Activated naive CD8-positive, alpha-beta T cell treated with anti-CD3 and anti-CD28 coated beads for 36 hours (primary cell): ENCODE results near the gene GFI1B. TPM values are rescaled to one million over a fixed set of nuclear protein-coding genes. Genes with fewer than 3 reads are reported as not detected.
A peak's percentile ranks its signal among the peaks of the same experiment; 100 is the strongest.
"Not testable (repeated sequence)": the region's sequence is repeated elsewhere in the genome, so short reads cannot be mapped to it uniquely, and the experiment has no call there.

Experiments used
- DNase-seq: peaks from one replicate; pipeline ENCODE4 v3.0.0; 2021
- H3K27ac Mint-ChIP-seq: one replicate; pipeline ENCODE4 v1.8.0; 2022; ENCODE audit warnings: mild to moderate bottlenecking, moderate library complexity, mixed read lengths
- H3K27me3 Mint-ChIP-seq: one replicate; pipeline ENCODE4 v1.8.0; 2022; ENCODE audit warnings: mild to moderate bottlenecking, mixed read lengths
- H3K36me3 Mint-ChIP-seq: one replicate; pipeline ENCODE4 v1.8.0; 2021; ENCODE audit warnings: mild to moderate bottlenecking, mixed read lengths
- H3K4me1 Mint-ChIP-seq: one replicate; pipeline ENCODE4 v1.8.0; 2021; ENCODE audit warnings: mixed read lengths
- H3K4me3 Mint-ChIP-seq: one replicate; pipeline ENCODE4 v1.8.0; 2022; ENCODE audit warnings: mild to moderate bottlenecking, moderate library complexity, mixed read lengths
- H3K9me3 Mint-ChIP-seq: one replicate; pipeline ENCODE4 v1.8.0; 2022; ENCODE audit warnings: mixed read lengths
- total RNA-seq, 2 experiments: library from RNA; stranded (reverse); gene quantifications; one replicate each; pipeline ENCODE4 v1.2.3, GENCODE V29; 2021

The GFI1B gene
- total RNA-seq, 2 experiments from 2014 or later, result not detected

DNA sequence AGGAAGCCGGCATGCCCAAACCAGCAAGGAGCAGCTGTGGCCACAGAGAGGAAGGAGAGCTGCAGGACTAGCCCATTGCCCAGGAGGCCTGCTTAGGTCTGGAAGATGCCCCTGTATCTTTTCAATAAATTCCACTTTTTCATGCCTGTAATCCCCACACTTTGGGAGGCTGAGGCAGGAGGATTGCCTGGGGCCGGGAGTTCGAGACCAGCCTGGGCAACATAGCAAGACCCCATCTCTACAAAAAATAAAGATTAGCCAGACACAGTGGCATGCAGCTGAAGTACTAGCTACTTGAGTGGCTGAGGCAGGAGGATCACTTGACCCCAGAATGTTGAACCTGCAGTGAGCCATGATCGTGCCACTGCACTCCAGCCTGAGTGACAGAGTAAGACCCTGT, 28.8 kb upstream of the GFI1B start:
- Mint-ChIP-seq H3K36me3 (no peaks in the 10 kb centered on the region), H3K4me3 (no peak overlapping the region), H3K9me3 (no peaks in the 10 kb centered on the region), H3K27me3 (no peaks in the 10 kb centered on the region), H3K4me1 (peaks cover 5% of the 10 kb centered on the region), H3K27ac (no peak overlapping the region)
- DNase-seq, result no peak

DNA sequence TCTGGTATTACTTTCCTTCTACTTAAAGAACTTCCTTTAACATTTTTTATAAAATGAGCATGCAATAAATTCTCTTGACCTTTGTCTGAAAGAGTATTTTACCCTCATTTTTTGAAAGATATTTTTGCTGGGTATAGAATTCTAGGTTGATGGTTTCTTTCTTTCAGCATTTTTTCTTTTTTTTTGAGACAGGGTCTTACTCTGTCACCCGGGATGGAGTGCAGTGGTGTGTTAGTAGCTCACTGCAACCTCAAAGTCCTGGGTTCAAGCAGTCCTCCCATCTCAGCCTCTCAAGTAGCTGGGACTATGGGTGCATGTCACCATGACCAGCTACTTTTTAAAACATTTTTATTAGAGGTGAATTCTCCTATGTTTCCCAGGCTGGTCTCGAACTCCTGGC, 23.4 kb upstream of the GFI1B start:
- H3K27me3 Mint-ChIP-seq, result no peaks in the 10 kb centered on the region
- peaks cover 2% of the 10 kb centered on the region for H3K36me3 Mint-ChIP-seq
- H3K27ac Mint-ChIP-seq, result no peak overlapping the region
- no peak overlapping the region for H3K4me3 Mint-ChIP-seq
- H3K9me3 Mint-ChIP-seq, result peaks cover 1% of the 10 kb centered on the region
- no peak for DNase-seq
- no peaks in the 10 kb centered on the region for H3K4me1 Mint-ChIP-seq

- peaks cover 1% of the 10 kb centered on the region for H3K9me3 Mint-ChIP-seq
- H3K27me3 Mint-ChIP-seq, result no peaks in the 10 kb centered on the region
- H3K4me3 Mint-ChIP-seq, result no peak overlapping the region
- H3K36me3 Mint-ChIP-seq, result peaks cover 2% of the 10 kb centered on the region
- no peak overlapping the region for H3K27ac Mint-ChIP-seq
- no peak for DNase-seq
- H3K4me1 Mint-ChIP-seq, result no peaks in the 10 kb centered on the region
These were observed 22.7 kb upstream of the GFI1B start for GRCh38 chr9:132955768-132956167.

GRCh38 chr9:132957805-132958204, 20.7 kb upstream of the GFI1B start:
- Mint-ChIP-seq H3K9me3 (peaks cover 1% of the 10 kb centered on the region), H3K4me3 (no peak overlapping the region), H3K4me1 (no peaks in the 10 kb centered on the region), H3K27me3 (no peaks in the 10 kb centered on the region), H3K36me3 (peaks cover 2% of the 10 kb centered on the region), H3K27ac (no peak overlapping the region)
- no peak for DNase-seq

GRCh38 chr9:132961002-132961401, 17.5 kb upstream of the GFI1B start:
- H3K4me1 Mint-ChIP-seq, result no peaks in the 10 kb centered on the region
- peaks cover 1% of the 10 kb centered on the region for H3K9me3 Mint-ChIP-seq
- no peaks in the 10 kb centered on the region for H3K27me3 Mint-ChIP-seq
- no peak overlapping the region for H3K4me3 Mint-ChIP-seq
- H3K27ac Mint-ChIP-seq, result no peak overlapping the region
- H3K36me3 Mint-ChIP-seq, result peaks cover 2% of the 10 kb centered on the region
- no peak for DNase-seq

DNA sequence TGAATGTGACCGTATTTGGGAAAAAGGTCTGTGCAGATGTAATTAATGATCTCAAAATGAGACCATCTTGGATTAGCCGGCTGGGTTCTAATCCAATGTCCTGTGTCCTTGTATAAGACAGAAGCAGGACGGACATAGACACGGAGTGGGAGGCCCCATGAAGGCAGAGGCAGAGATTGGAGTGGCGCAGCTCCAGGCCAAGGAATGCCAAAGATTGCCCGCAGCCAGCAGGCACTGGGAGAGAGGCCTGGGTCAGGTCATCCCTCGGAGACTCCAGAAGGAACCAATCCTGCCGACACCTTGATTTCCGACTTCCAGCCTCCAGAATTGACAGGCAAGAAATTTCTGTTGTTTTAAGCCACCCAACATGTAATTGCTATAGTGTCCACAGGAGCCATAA, 13.0 kb upstream of the GFI1B start:
- H3K27me3 Mint-ChIP-seq, result peaks cover 9% of the 10 kb centered on the region
- no peaks in the 10 kb centered on the region for H3K4me1 Mint-ChIP-seq
- no peaks in the 10 kb centered on the region for H3K36me3 Mint-ChIP-seq
- no peak overlapping the region for H3K4me3 Mint-ChIP-seq
- no peak overlapping the region for H3K27ac Mint-ChIP-seq
- no peaks in the 10 kb centered on the region for H3K9me3 Mint-ChIP-seq
- no peak for DNase-seq

DNA sequence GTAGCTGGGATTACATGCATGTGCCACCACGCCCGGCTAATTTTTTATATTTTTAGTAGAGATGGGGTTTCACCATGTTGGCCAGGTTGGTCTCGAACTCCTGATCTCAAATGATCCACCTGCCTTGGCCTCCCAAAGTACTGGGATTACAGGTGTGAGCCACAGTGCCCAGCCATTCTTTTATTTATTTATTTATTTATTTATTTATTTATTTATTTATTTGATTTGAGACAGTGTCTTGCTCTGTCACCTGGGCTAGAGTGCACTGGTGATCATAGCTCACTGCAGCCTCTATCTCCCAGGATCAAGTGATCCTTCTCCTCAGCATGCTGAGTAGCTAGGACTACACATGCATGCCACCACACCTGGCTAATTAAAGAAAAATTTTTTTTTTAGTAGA, 10.6 kb upstream of the GFI1B start:
- H3K4me1 Mint-ChIP-seq, H3K4me3 Mint-ChIP-seq, H3K36me3 Mint-ChIP-seq, DNase-seq, H3K27ac Mint-ChIP-seq, H3K27me3 Mint-ChIP-seq, H3K9me3 Mint-ChIP-seq: not testable (repeated sequence)

- Mint-ChIP-seq H3K27me3 (peaks cover 23% of the 10 kb centered on the region), H3K27ac (no peak overlapping the region), H3K4me1 (peaks cover 2% of the 10 kb centered on the region), H3K36me3 (no peaks in the 10 kb centered on the region), H3K9me3 (no peaks in the 10 kb centered on the region), H3K4me3 (no peak overlapping the region)
- DNase-seq, result no peak
These were observed 8.7 kb upstream of the GFI1B start for GRCh38 chr9:132969783-132970182.

- DNase-seq, result no peak
- no peak overlapping the region for H3K27ac Mint-ChIP-seq
- H3K27me3 Mint-ChIP-seq, result peaks cover 28% of the 10 kb centered on the region
- H3K4me3 Mint-ChIP-seq, result no peak overlapping the region
- H3K9me3 Mint-ChIP-seq, result no peaks in the 10 kb centered on the region
- H3K36me3 Mint-ChIP-seq, result no peaks in the 10 kb centered on the region
- H3K4me1 Mint-ChIP-seq, result peaks cover 2% of the 10 kb centered on the region
These were observed 8.0 kb upstream of the GFI1B start for GRCh38 chr9:132970324-132971062.

DNA sequence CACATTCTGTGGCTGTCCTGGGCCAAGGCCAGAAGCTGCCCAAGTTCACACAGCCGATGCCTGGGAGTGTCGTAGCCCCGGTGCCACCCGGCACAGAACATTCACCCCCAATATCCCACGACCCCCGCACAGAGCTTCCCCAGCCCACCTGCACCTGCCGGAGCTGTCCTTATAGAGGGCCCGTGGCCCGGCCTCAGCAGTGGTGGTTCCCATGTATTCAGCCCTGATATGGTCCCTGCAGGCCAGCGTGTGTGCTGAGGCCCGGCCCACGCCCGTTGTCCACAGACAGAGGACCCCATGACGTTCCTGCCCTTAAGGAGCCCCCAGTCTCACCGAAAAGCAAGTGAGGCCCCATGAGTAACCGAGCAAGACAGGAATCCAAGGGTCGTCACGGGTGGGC, 5.3 kb upstream of the GFI1B start:
- peaks cover 38% of the 10 kb centered on the region for H3K27me3 Mint-ChIP-seq
- H3K9me3 Mint-ChIP-seq, result no peaks in the 10 kb centered on the region
- H3K36me3 Mint-ChIP-seq, result no peaks in the 10 kb centered on the region
- H3K4me1 Mint-ChIP-seq, result peaks cover 2% of the 10 kb centered on the region
- H3K27ac Mint-ChIP-seq, result no peak overlapping the region
- no peak for DNase-seq
- H3K4me3 Mint-ChIP-seq, result no peak overlapping the region

DNA sequence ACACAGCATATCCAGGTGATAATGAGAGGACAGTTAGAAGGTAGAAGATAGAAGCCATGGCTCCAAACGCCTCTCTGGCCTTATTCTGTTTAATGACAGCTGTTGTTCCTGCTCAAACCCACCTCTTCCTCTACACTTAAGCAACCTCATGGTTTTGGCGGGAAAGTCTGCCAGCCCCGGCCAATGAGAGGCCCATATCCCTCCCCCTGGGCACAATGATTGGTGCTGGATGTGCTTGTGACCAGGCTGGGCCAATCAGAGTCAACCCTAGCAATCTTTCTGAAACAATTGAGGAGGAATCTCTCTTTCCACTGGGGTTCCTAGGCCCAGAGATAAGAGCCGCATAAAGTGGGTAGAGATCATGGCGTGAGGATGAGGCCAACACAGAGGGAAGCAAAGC, 4.8 kb upstream of the GFI1B start:
- DNase-seq, result peak; percentile 30

GRCh38 chr9:132975961-132976360, 2.5 kb upstream of the GFI1B start:
- DNase-seq, result no peak
- Mint-ChIP-seq H3K27me3 (peaks cover 56% of the 10 kb centered on the region), H3K9me3 (no peaks in the 10 kb centered on the region), H3K4me1 (peaks cover 9% of the 10 kb centered on the region), H3K4me3 (no peak overlapping the region), H3K36me3 (no peaks in the 10 kb centered on the region), H3K27ac (no peak overlapping the region)

More for the DNA sequence above, 4.8 kb upstream of the GFI1B start:
- Mint-ChIP-seq H3K36me3 (no peaks in the 10 kb centered on the region), H3K9me3 (no peaks in the 10 kb centered on the region), H3K27me3 (peaks cover 44% of the 10 kb centered on the region), H3K27ac (no peak overlapping the region), H3K4me3 (no peak overlapping the region), H3K4me1 (peaks cover 6% of the 10 kb centered on the region)

DNA sequence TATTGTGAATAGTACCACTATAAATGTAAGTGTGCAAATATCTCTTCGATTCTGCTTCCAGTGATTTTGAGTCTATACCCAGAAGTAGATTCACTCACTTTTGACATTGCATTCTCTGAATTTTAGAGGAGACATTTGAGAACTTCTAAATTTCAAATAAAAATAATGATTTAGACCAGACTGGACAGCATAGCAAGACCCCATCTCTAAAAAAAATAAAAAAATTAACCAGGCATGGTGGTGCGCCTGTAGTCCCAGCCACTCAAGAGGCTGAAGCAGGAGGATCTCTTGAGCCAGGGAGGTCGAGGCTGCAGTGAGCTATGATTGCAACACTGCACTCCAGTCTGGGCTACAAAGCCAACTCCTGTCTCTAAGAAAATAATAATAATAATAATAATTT, 1.9 kb upstream of the GFI1B start:
- DNase-seq, result no peak
- H3K4me1 Mint-ChIP-seq, result peaks cover 9% of the 10 kb centered on the region
- no peak overlapping the region for H3K27ac Mint-ChIP-seq
- H3K27me3 Mint-ChIP-seq, result peaks cover 62% of the 10 kb centered on the region
- H3K36me3 Mint-ChIP-seq, result no peaks in the 10 kb centered on the region
- no peak overlapping the region for H3K4me3 Mint-ChIP-seq
- H3K9me3 Mint-ChIP-seq, result no peaks in the 10 kb centered on the region

- H3K27me3 Mint-ChIP-seq, result peaks cover 75% of the 10 kb centered on the region
- H3K36me3 Mint-ChIP-seq, result no peaks in the 10 kb centered on the region
- DNase-seq, result no peak
- peaks cover 9% of the 10 kb centered on the region for H3K4me1 Mint-ChIP-seq
- H3K27ac Mint-ChIP-seq, result no peak overlapping the region
- H3K9me3 Mint-ChIP-seq, result no peaks in the 10 kb centered on the region
- H3K4me3 Mint-ChIP-seq, result no peak overlapping the region
These were observed 413 bp upstream of the GFI1B start for GRCh38 chr9:132978112-132978450.

DNA sequence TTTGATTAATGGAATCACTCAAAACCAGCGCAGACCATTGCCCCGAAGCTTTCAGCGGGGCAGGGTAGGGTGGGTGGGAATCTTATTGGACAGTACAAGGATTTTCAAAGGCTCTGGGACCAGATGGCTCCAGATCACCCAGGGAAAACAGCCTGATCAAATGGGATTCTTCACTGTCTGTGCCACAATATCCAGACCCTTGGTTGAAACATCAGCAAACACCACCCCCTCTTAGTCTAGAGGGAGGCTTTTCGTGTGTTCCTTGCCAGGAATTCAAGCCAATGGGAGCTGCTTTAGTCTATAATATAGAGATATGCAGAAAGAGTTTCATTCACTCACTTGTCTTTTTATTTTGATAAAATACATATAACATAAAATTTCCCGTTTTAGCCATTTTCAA, 1.7 kb downstream of the GFI1B start:
- H3K4me1 Mint-ChIP-seq, result peaks cover 6% of the 10 kb centered on the region

GRCh38 chr9:132982458-132982857, 4.0 kb downstream of the GFI1B start:
- Mint-ChIP-seq H3K27ac (no peak overlapping the region), H3K4me3 (no peak overlapping the region), H3K4me1 (peaks cover 6% of the 10 kb centered on the region), H3K27me3 (peaks cover 80% of the 10 kb centered on the region), H3K36me3 (no peaks in the 10 kb centered on the region), H3K9me3 (no peaks in the 10 kb centered on the region)
- no peak for DNase-seq

More for the DNA sequence above, 1.7 kb downstream of the GFI1B start:
- no peak overlapping the region for H3K27ac Mint-ChIP-seq
- no peaks in the 10 kb centered on the region for H3K9me3 Mint-ChIP-seq
- no peak for DNase-seq
- no peak overlapping the region for H3K4me3 Mint-ChIP-seq
- no peaks in the 10 kb centered on the region for H3K36me3 Mint-ChIP-seq
- H3K27me3 Mint-ChIP-seq, result peaks cover 74% of the 10 kb centered on the region
